K562 (cell line): Measurements from ENCODE around the gene FAM81B. TPM values are rescaled to one million over a fixed set of nuclear protein-coding genes. Genes with fewer than 3 reads are reported as not detected.

Source experiments
- ATAC-seq: fragments of 200-7000 bp; cut with Tn5 transposase; 3 replicates; pipeline ENCODE4 v1.9.1; 2020; ENCODE audit warnings: moderate library complexity
- BruUV-seq: library from RNA; stranded (reverse); fragments of 400-500 nt; replicated peaks from 2 replicates; lab custom pipeline; 2021; lab: Mats Ljungman, UMichigan
- CTCF ChIA-PET: fragments of 300-600 bp; formaldehyde crosslinking; extraction: SDS; loops from one replicate; lab custom pipeline; 2021; ENCODE audit warnings: low intra/inter-chr PET ratio; lab: Yijun Ruan, JAX
- POLR2A ChIA-PET: fragments of 300-600, 350-650 bp; sonication (Branson Sonifier 250); formaldehyde crosslinking; extraction: SDS; loops from one replicate; lab custom pipeline; 2021; ENCODE audit warnings: antibody characterized with exemption, inconsistent platforms; lab: Yijun Ruan, JAX
- DNase-seq, 4 experiments: peaks; one replicate each; pipeline versions ENCODE4 v3.0.0 to v3.0.0-alpha.2; 2011 to 2018; ENCODE audit warnings: low spot score in 3 of 4, mixed read lengths in 3 of 4; ENCODE audit errors: extremely low read depth in 1 of 4
- FAIRE-seq: peaks from 2 replicates; lab custom pipeline; 2011; peaks lifted over from hg19 to GRCh38; lab: Jason Lieb, UNC
- H2AFZ ChIP-seq: 2 replicates; pipeline ENCODE4 v1.6.0; 2011; ENCODE audit warnings: low read depth, low read length, control low read depth, inconsistent platforms
- H3K27ac ChIP-seq: fragments of 200-600 bp; 3 replicates; pipeline ENCODE4 v1.8.0; 2011; ENCODE audit warnings: low read depth, mild to moderate bottlenecking, control low read depth, inconsistent platforms, low read length, moderate library complexity, mixed read lengths; ENCODE audit errors: extremely low read depth
- H3K27me3 ChIP-seq, 2 experiments: fragments of 300-600 bp in 1 of 2; 2 replicates in 1 of 2; 3 replicates in 1 of 2; pipeline versions ENCODE4 v1.6.0 to v1.8.0; 2011; ENCODE audit warnings: inconsistent platforms in 2 of 2, low read length in 2 of 2, mild to moderate bottlenecking in 1 of 2, mixed read lengths in 1 of 2, moderate library complexity in 1 of 2; ENCODE audit not compliant: control insufficient read depth in 2 of 2, insufficient read depth in 2 of 2
- H3K36me3 ChIP-seq: fragments of 300-600 bp; 3 replicates; pipeline ENCODE4 v1.8.0; 2011; ENCODE audit warnings: mild to moderate bottlenecking, low read length, inconsistent platforms; ENCODE audit not compliant: control insufficient read depth, insufficient read depth
- H3K4me1 ChIP-seq, 2 experiments: fragments of 200-600 bp in 1 of 2; replicated peaks in 1 of 2; 2 replicates in 1 of 2; 3 replicates in 1 of 2; pipeline versions ENCODE4 v1.5.1 to v1.8.0; 2011; ENCODE audit warnings: inconsistent platforms in 2 of 2, low read length in 2 of 2, mild to moderate bottlenecking in 1 of 2, mixed read lengths in 1 of 2, moderate library complexity in 1 of 2; ENCODE audit not compliant: control insufficient read depth in 2 of 2, insufficient read depth in 2 of 2
- H3K4me2 ChIP-seq: 2 replicates; pipeline ENCODE4 v1.6.1; 2011; ENCODE audit warnings: low read length, control low read depth, inconsistent platforms, mixed read lengths; ENCODE audit not compliant: insufficient read depth
- H3K4me3 ChIP-seq: fragments of 200-600 bp; sonication (generic), shearing (Covaris generic); 2 replicates; pipeline ENCODE4 v1.5.1; 2016; ENCODE audit warnings: control low read depth, inconsistent platforms
- H3K79me2 ChIP-seq: fragments of 200-600 bp; 3 replicates; pipeline ENCODE4 v1.8.0; 2011; ENCODE audit warnings: low read length, inconsistent platforms; ENCODE audit not compliant: control insufficient read depth, insufficient read depth
- H3K9ac ChIP-seq, 2 experiments: 2 replicates each; pipeline versions ENCODE4 v1.6.0 to v1.6.1; 2011; ENCODE audit warnings: low read depth in 2 of 2, low read length in 2 of 2, control low read depth in 1 of 2, inconsistent platforms in 1 of 2, mild to moderate bottlenecking in 1 of 2, mixed read lengths in 1 of 2; ENCODE audit not compliant: insufficient read depth in 1 of 2
- H3K9me1 ChIP-seq: one replicate; pipeline ENCODE4 v1.6.0; 2011; ENCODE audit warnings: inconsistent platforms, mild to moderate bottlenecking, low read length, moderate library complexity; ENCODE audit not compliant: control insufficient read depth, insufficient read depth
- H3K9me3 ChIP-seq: replicated peaks from 2 replicates; pipeline ENCODE4 v1.5.1; 2011; ENCODE audit warnings: low read depth, low read length, inconsistent platforms; ENCODE audit not compliant: control insufficient read depth, insufficient read depth
- H4K20me1 ChIP-seq: replicated peaks from 2 replicates; pipeline ENCODE4 v1.6.1; 2011; ENCODE audit warnings: low read length, inconsistent platforms, mixed read lengths; ENCODE audit not compliant: control insufficient read depth, insufficient read depth
- GTF2A2 ChIP-seq: IDR thresholded peaks from 2 replicates; pipeline ENCODE4 v1.6.1; 2016; ENCODE audit warnings: mild to moderate bottlenecking, missing genetic modification characterization, missing compliant biosample characterization
- PHB ChIP-seq: fragments of 250-450 bp; sonication (Bioruptor Pico); IDR thresholded peaks from 2 replicates; pipeline ENCODE4 v1.5.0; 2021
- SNRNP70 ChIP-seq: fragments of 200-400 bp; formaldehyde crosslinking; optimal IDR thresholded peaks from 2 replicates; pipeline ENCODE3; 2017; ENCODE audit warnings: low read depth, low read length
- ZNF140 ChIP-seq: fragments of 250-450 bp; sonication (Bioruptor Pico); IDR thresholded peaks from 2 replicates; pipeline ENCODE4 v1.8.0; 2021; ENCODE audit warnings: moderate library complexity, mild to moderate bottlenecking, inconsistent platforms
- WGBS: fragments of 100-300 bp; shearing (Covaris generic); methylation state at CpG from one replicate; pipeline ENCODE4 v1.1.6; 2016; ENCODE audit warnings: low coverage, mixed read lengths; ENCODE audit not compliant: insufficient coverage; ENCODE audit errors: missing lambda C conversion rate; 5-methylcytosine and 5-hydroxymethylcytosine counted together
- in situ Hi-C: fragments of 300-500 bp; cut with MboI; formaldehyde crosslinking; loops from 4 replicates; pipeline ENCODE4 v1.15.0; 2018; ENCODE audit warnings: inconsistent platforms, mixed read lengths
- intact Hi-C: fragments of 100-400 bp; cut with micrococcal nuclease; formaldehyde crosslinking; loops from 2 replicates; pipeline ENCODE4 v1.14.2; 2022
- polyA plus RNA-seq, 8 experiments: library from polyadenylated mRNA; depleted of rRNA in 4 of 8; stranded (reverse) in 5 of 8; unstranded in 3 of 8; fragments of >200 nt; fragmentation: Nextera tagmentation in 2 of 8; fragmentation: Illumina TruSeq in 1 of 8; extraction: Ambion mirVana in 2 of 8; extraction: Trizol in 1 of 8; gene quantifications; 2 replicates each; pipeline versions ENCODE4 v1.2.1 to v1.2.3, GENCODE V29; 2011 to 2014; ENCODE audit warnings: inconsistent platforms in 1 of 8, missing spikeins in 1 of 8
- total RNA-seq, 7 experiments: library from RNA; depleted of rRNA in 6 of 7; stranded (reverse); fragments of >200 nt in 6 of 7; fragmentation: Illumina TruSeq in 2 of 7; extraction: Trizol in 2 of 7; gene quantifications; 2 replicates each; pipeline versions ENCODE4 v1.2.1 to v1.2.3, GENCODE V29; 2011 to 2021; ENCODE audit warnings: low replicate concordance in 1 of 7
- TF ChIP-seq, protein P1 (sequence below): fragments of 150-350 bp; IDR thresholded peaks from 2 replicates; pipeline ENCODE4 v1.6.1; 2014; ENCODE audit warnings: low read depth, mild to moderate bottlenecking, low read length, borderline replicate concordance
- TF ChIP-seq, protein P2 (sequence below): fragments of 250-450 bp; sonication (Bioruptor Pico); IDR thresholded peaks from 2 replicates; pipeline ENCODE4 v1.5.0; 2021; ENCODE audit warnings: mild to moderate bottlenecking, moderate library complexity
- TF ChIP-seq, protein P3 (sequence below): fragments of 450-650 bp; IDR thresholded peaks from 2 replicates; pipeline ENCODE4 v1.6.1; 2016; ENCODE audit warnings: borderline replicate concordance
- TF ChIP-seq, protein P4 (sequence below): fragments of 200-800 bp; sonication (Bioruptor generic); IDR thresholded peaks from 2 replicates; pipeline ENCODE4 v1.6.1; 2016; ENCODE audit warnings: missing genetic modification characterization, missing compliant biosample characterization

FAM81B gene
- total and polyA plus RNA-seq, 9 of the 15 experiments (the other 6 are each of a cell fraction or from before 2014, with no cell fraction given) = 0.08 to 0.64 (median 0.25) TPM; not detected in 2

DNA sequence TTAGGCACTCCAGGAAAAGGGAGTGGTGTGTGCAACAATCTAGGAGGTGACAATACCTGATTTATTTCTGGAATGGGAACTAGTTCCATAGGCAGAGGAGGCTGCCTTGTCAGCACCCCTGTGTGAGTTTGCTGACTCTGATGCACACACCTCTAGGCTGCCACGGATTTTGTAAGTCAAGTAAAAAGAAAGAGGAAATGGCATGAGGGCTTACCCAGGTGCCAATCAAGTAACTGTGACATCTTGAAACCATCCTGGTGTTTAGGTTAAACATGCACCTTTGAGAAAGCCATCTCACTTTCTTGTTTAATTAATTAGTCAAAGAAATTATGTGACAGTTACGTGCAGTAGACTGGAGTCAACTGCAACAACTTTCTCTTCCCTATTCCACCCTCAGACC is 32.3 kb upstream of the FAM81B start:
- intact Hi-C loops (no loop called here), in situ Hi-C loops (no loop called here)
- Histone ChIP-seq H3K36me3 (no peaks in the 10 kb centered on the region), H3K9me1 (no peaks in the 10 kb centered on the region), H3K27ac (no peak overlapping the region), H3K79me2 (no peaks in the 10 kb centered on the region), H3K4me2 (no peak overlapping the region), H2AFZ (no peak overlapping the region), H4K20me1 (no peaks in the 10 kb centered on the region), H3K4me3 (no peak overlapping the region), H3K27me3 (no peaks in the 10 kb centered on the region), H3K9ac (no peak overlapping the region), H3K9me3 (no peaks in the 10 kb centered on the region), H3K4me1 (no peaks in the 10 kb centered on the region)
- ChIA-PET CTCF (no interaction called here), POLR2A (no interaction called here)
- FAIRE-seq (no peak), DNase-seq (no peak), ATAC-seq (no peak)
- BruUV-seq = no TSS peak
- WGBS = 0% methylated on average over 2 of the region's 2 CpGs
- TF ChIP-seq, protein P1, sequence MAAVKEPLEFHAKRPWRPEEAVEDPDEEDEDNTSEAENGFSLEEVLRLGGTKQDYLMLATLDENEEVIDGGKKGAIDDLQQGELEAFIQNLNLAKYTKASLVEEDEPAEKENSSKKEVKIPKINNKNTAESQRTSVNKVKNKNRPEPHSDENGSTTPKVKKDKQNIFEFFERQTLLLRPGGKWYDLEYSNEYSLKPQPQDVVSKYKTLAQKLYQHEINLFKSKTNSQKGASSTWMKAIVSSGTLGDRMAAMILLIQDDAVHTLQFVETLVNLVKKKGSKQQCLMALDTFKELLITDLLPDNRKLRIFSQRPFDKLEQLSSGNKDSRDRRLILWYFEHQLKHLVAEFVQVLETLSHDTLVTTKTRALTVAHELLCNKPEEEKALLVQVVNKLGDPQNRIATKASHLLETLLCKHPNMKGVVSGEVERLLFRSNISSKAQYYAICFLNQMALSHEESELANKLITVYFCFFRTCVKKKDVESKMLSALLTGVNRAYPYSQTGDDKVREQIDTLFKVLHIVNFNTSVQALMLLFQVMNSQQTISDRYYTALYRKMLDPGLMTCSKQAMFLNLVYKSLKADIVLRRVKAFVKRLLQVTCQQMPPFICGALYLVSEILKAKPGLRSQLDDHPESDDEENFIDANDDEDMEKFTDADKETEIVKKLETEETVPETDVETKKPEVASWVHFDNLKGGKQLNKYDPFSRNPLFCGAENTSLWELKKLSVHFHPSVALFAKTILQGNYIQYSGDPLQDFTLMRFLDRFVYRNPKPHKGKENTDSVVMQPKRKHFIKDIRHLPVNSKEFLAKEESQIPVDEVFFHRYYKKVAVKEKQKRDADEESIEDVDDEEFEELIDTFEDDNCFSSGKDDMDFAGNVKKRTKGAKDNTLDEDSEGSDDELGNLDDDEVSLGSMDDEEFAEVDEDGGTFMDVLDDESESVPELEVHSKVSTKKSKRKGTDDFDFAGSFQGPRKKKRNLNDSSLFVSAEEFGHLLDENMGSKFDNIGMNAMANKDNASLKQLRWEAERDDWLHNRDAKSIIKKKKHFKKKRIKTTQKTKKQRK = no peak
- TF ChIP-seq GTF2A2 (tag) (no peak), ZNF140 (no peak), SNRNP70 (no peak), PHB (CRISPR knock-in tag) (no peak)
- TF ChIP-seq, protein P2, sequence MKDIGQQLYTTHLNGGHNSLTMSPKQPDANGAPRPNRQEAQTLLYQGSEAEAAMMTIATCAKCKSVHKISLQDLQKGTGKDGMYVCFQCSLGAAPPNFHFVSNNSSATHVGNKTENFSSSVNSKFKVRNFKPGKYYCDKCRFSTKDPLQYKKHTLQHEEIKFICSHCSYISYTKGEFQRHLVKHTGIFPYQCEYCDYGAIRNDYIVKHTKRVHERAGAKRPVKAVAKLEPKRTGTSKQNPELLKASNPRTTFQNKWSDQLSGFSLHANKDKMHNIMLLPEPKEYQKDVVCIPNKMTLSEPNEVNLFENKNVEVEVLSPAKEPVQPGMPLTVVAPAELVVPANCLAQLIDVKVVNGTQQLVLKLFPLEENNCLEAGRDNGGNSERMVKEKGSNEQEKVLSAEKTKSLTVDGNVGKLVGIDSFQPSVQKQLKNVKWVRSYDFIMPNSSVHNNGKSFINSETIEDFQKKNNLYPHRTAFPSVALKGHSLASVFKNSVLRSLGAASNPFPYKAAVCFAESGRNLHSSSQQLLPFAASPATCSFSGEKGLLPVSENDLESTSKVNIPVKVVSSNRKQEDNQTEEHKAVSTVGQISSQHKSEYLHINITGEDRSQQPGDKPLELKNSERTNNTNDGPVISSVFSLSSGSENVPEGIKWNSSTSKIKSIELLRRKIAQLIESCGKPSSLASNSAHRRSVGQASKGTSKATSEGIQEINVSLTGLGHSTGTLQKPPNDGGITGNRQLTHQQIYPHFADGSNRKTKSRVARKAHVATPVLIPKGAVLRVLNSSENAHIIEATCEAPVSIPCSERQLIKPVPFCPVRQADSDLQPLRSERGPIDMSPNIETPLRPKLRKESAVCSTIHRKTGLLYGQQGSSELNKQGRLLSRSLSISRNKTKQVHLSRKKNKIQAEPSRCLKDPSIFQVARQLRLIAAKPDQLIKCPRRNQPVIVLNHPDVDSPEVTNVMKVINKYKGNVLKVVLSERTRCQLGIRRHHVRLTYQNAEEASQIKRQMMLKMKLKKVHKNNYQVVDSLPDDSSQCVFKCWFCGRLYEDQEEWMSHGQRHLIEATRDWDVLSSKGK = no peak
- TF ChIP-seq, protein P3, sequence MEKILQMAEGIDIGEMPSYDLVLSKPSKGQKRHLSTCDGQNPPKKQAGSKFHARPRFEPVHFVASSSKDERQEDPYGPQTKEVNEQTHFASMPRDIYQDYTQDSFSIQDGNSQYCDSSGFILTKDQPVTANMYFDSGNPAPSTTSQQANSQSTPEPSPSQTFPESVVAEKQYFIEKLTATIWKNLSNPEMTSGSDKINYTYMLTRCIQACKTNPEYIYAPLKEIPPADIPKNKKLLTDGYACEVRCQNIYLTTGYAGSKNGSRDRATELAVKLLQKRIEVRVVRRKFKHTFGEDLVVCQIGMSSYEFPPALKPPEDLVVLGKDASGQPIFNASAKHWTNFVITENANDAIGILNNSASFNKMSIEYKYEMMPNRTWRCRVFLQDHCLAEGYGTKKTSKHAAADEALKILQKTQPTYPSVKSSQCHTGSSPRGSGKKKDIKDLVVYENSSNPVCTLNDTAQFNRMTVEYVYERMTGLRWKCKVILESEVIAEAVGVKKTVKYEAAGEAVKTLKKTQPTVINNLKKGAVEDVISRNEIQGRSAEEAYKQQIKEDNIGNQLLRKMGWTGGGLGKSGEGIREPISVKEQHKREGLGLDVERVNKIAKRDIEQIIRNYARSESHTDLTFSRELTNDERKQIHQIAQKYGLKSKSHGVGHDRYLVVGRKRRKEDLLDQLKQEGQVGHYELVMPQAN = no peak
- TF ChIP-seq, protein P4, sequence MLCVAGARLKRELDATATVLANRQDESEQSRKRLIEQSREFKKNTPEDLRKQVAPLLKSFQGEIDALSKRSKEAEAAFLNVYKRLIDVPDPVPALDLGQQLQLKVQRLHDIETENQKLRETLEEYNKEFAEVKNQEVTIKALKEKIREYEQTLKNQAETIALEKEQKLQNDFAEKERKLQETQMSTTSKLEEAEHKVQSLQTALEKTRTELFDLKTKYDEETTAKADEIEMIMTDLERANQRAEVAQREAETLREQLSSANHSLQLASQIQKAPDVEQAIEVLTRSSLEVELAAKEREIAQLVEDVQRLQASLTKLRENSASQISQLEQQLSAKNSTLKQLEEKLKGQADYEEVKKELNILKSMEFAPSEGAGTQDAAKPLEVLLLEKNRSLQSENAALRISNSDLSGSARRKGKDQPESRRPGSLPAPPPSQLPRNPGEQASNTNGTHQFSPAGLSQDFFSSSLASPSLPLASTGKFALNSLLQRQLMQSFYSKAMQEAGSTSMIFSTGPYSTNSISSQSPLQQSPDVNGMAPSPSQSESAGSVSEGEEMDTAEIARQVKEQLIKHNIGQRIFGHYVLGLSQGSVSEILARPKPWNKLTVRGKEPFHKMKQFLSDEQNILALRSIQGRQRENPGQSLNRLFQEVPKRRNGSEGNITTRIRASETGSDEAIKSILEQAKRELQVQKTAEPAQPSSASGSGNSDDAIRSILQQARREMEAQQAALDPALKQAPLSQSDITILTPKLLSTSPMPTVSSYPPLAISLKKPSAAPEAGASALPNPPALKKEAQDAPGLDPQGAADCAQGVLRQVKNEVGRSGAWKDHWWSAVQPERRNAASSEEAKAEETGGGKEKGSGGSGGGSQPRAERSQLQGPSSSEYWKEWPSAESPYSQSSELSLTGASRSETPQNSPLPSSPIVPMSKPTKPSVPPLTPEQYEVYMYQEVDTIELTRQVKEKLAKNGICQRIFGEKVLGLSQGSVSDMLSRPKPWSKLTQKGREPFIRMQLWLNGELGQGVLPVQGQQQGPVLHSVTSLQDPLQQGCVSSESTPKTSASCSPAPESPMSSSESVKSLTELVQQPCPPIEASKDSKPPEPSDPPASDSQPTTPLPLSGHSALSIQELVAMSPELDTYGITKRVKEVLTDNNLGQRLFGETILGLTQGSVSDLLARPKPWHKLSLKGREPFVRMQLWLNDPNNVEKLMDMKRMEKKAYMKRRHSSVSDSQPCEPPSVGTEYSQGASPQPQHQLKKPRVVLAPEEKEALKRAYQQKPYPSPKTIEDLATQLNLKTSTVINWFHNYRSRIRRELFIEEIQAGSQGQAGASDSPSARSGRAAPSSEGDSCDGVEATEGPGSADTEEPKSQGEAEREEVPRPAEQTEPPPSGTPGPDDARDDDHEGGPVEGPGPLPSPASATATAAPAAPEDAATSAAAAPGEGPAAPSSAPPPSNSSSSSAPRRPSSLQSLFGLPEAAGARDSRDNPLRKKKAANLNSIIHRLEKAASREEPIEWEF (CRISPR knock-in tag) = no peak
